ENCODE measurements around the gene TMEM35B.

The TMEM35B gene

GRCh38 chr1:34984793-34985608 is at the start of gene TMEM35B:
Gene TMEM35B (minus strand): TSS chr1:34985347. CDS start chr1:34985305, 42 bp downstream.
- H3K4me3 ChIP-seq (ENCODE audit: low read length) = peak within 1 kb of the TSS; percentile 76
- DNase-seq (ENCODE audit: low read depth) = no peak
- TF ChIP-seq CTCF (conservative IDR thresholded peaks at IDR 0.05; ENCODE audit: low read depth, low read length) = no peak

GRCh38 chr1:35033346-35033745 is 48.2 kb upstream of the TMEM35B start:
- no peak overlapping the region for H3K4me3 ChIP-seq (ENCODE audit: low read length)
- no peak for DNase-seq (ENCODE audit: low read depth)
- no peak for TF ChIP-seq CTCF (conservative IDR thresholded peaks at IDR 0.05; ENCODE audit: low read depth, low read length)

- no peak overlapping the region for H3K4me3 ChIP-seq (ENCODE audit: low read length)
- no peak for DNase-seq (ENCODE audit: low read depth)
- no peak for TF ChIP-seq CTCF (conservative IDR thresholded peaks at IDR 0.05; ENCODE audit: low read depth, low read length)
Measured at GRCh38 chr1:35032384-35032739, 47.2 kb upstream of the TMEM35B start.

GRCh38 chr1:35030756-35031446 is 45.8 kb upstream of the TMEM35B start:
- no peak for TF ChIP-seq CTCF (conservative IDR thresholded peaks at IDR 0.05; ENCODE audit: low read depth, low read length)
- peak overlapping the region; percentile 97 for H3K4me3 ChIP-seq (ENCODE audit: low read length)
- DNase-seq (ENCODE audit: low read depth) = no peak

- H3K4me3 ChIP-seq (ENCODE audit: low read length) = peak overlapping the region; percentile 97
- no peak for DNase-seq (ENCODE audit: low read depth)
- no peak for TF ChIP-seq CTCF (conservative IDR thresholded peaks at IDR 0.05; ENCODE audit: low read depth, low read length)
Measured at GRCh38 chr1:35030338-35030737, 45.2 kb upstream of the TMEM35B start.

- no peak for DNase-seq (ENCODE audit: low read depth)
- TF ChIP-seq CTCF (conservative IDR thresholded peaks at IDR 0.05; ENCODE audit: low read depth, low read length) = no peak
- H3K4me3 ChIP-seq (ENCODE audit: low read length) = no peak overlapping the region
Measured at GRCh38 chr1:35029761-35030160, 44.6 kb upstream of the TMEM35B start.

GRCh38 chr1:35016406-35016805 is 31.3 kb upstream of the TMEM35B start:
- no peak overlapping the region for H3K4me3 ChIP-seq (ENCODE audit: low read length)
- TF ChIP-seq CTCF (conservative IDR thresholded peaks at IDR 0.05; ENCODE audit: low read depth, low read length) = no peak
- DNase-seq (ENCODE audit: low read depth) = no peak
